Duodenal mucosa (tissue), 2 donors: ENCODE data around the gene SEMA6C.
"Not testable (repeated sequence)": the region's sequence is repeated elsewhere in the genome, so short reads cannot be mapped to it uniquely, and the experiment has no call there.

ENCODE experiments used
- H3K27ac ChIP-seq: one replicate; pipeline ENCODE4 v1.7.0; 2013; ENCODE audit warnings: low read depth, low read length
- H3K27me3 ChIP-seq, 2 donors: one replicate each; pipeline ENCODE4 v1.7.0; 2013; ENCODE audit warnings: low read length in 2 of 2, control low read depth in 1 of 2; ENCODE audit not compliant: insufficient read depth in 2 of 2, control insufficient read depth in 1 of 2
- H3K36me3 ChIP-seq, 2 donors: one replicate each; pipeline ENCODE4 v1.7.0; 2013; ENCODE audit warnings: low read length in 2 of 2, control low read depth in 1 of 2; ENCODE audit not compliant: insufficient read depth in 2 of 2, control insufficient read depth in 1 of 2
- H3K4me1 ChIP-seq, 2 donors: one replicate each; pipeline ENCODE4 v1.7.0; 2013; ENCODE audit warnings: low read length in 2 of 2, control low read depth in 1 of 2; ENCODE audit not compliant: insufficient read depth in 2 of 2, control insufficient read depth in 1 of 2
- H3K4me3 ChIP-seq, 2 donors: one replicate each; pipeline ENCODE4 v1.7.0; 2013; ENCODE audit warnings: low read length in 2 of 2, low read depth in 1 of 2
- H3K9ac ChIP-seq, 2 donors: one replicate each; pipeline ENCODE4 v1.7.0; 2013; ENCODE audit warnings: low read length in 2 of 2, low read depth in 1 of 2
- H3K9me3 ChIP-seq, 2 donors: one replicate each; pipeline ENCODE4 v1.7.0; 2013; ENCODE audit warnings: low read length in 2 of 2, control low read depth in 1 of 2; ENCODE audit not compliant: control insufficient read depth in 1 of 2

The SEMA6C gene, protein sequence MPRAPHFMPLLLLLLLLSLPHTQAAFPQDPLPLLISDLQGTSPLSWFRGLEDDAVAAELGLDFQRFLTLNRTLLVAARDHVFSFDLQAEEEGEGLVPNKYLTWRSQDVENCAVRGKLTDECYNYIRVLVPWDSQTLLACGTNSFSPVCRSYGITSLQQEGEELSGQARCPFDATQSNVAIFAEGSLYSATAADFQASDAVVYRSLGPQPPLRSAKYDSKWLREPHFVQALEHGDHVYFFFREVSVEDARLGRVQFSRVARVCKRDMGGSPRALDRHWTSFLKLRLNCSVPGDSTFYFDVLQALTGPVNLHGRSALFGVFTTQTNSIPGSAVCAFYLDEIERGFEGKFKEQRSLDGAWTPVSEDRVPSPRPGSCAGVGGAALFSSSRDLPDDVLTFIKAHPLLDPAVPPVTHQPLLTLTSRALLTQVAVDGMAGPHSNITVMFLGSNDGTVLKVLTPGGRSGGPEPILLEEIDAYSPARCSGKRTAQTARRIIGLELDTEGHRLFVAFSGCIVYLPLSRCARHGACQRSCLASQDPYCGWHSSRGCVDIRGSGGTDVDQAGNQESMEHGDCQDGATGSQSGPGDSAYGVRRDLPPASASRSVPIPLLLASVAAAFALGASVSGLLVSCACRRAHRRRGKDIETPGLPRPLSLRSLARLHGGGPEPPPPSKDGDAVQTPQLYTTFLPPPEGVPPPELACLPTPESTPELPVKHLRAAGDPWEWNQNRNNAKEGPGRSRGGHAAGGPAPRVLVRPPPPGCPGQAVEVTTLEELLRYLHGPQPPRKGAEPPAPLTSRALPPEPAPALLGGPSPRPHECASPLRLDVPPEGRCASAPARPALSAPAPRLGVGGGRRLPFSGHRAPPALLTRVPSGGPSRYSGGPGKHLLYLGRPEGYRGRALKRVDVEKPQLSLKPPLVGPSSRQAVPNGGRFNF

DNA sequence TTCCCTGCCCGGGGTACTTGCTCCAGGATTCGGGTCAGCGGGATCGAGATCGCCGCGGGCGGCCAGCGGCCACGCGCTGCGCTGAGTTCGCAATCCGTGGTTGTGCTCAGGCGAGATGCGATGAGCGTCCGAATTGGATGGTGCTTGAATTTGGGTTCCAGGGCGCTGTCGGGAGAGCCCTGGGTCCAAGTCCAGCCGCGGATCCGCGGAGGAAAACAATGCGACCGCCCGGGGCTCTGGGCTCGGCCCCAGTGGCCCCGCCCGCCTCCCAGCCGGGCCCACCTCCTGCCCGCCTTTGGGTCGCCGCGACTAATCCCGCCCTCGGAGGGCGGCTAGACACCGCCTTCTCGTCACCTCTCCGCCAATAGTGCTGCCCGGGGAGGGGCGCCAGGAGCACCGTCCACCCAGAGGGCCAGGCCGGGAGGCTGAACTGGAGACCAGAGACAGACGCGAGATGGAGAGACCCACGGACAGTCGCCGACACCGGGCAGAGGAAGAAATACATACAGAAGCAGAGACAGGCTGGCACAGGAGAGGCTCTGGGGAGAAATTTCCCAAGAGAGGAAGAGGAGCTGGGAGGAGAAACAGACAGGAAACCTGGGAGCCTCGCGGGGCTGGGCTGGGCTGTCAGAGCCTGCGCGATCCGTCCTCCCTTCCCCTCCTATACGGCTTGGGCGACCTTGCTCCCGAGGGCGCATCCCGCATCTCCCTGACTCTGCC, at the start of gene SEMA6C:
Gene SEMA6C, minus strand, starts transcription at position 220 of the 720 bp plus-strand sequence. CDS start 4,010 bp downstream, outside the sequence.
- Histone ChIP-seq H3K9me3 (no peaks in the 10 kb centered on the region), H3K4me3 (peak within 1 kb of the TSS; percentile 72 to 90), H3K36me3 (no peaks in the 10 kb centered on the region), H3K27ac (peak within 1 kb of the TSS; percentile 11), H3K27me3 (peaks cover 0 to 6% of the 10 kb centered on the region in 2 donors), H3K4me1 (peaks cover 7 to 18% of the 10 kb centered on the region in 2 donors), H3K9ac (peak within 1 kb of the TSS; percentile 65 to 73)

DNA sequence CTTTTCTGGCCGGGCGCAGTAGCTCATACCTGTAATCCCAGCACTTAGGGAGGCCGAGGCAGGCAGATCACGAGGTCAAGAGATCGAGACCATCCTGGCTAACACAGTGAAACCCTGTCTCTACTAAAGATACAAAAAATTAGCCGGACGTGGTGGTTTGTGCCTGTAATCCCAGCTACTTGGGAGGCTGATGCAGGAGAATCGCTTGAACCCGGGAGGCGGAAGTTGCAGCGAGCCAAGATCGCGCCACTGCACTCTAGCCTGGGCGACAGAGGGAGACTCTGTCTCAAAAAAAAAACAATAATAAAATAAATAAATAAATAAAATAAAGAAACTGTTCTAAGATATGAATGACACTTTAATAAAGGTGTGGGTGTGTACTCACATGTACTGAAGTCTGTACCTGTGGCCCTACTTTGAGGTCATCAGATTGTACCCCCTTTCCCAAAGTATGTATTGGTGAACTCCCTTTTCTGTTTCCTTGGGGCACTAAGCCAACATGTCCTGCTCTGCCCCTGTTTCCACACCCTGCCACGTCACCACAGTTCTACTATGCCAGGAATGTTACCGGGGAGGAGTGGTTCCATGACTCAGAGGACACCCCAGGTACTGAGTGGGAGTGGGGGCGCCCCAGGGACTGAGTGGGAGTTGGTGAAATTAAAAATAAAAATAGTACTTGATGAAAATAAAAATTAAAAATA, 48.6 kb upstream of the SEMA6C start:
- H3K27ac ChIP-seq, H3K9ac ChIP-seq, H3K9me3 ChIP-seq, H3K36me3 ChIP-seq, H3K27me3 ChIP-seq: not testable (repeated sequence)
- Histone ChIP-seq H3K4me3 (peak overlapping the region; percentile 45 to 51), H3K4me1 (peaks cover 13 to 19% of the 10 kb centered on the region in 2 donors)

DNA sequence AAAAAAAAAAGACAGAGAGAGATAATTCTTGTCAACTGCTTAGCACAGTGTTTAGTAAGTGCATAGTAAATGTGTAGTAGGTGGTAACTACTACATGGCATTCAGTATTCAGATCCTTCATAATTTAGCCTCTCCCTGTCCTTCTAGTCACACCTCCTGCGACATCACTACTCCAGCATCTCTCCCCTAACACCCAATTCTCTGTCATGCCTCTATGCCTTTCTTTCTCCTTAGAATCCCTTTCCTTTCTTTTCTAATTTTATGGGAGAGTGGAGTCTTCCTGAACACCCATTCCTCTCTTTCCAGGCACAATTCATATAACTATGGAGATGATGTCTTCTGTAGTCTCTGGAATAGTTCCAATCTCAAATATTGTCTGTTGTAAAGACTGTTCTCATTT, 47.4 kb upstream of the SEMA6C start:
- no peak overlapping the region for H3K27ac ChIP-seq
- no peaks in the 10 kb centered on the region for H3K9me3 ChIP-seq
- no peaks in the 10 kb centered on the region for H3K36me3 ChIP-seq
- H3K27me3 ChIP-seq: no peaks in the 10 kb centered on the region
- peaks cover 10 to 18% of the 10 kb centered on the region in 2 donors for H3K4me1 ChIP-seq
- no peak overlapping the region for H3K9ac ChIP-seq
- no peak overlapping the region for H3K4me3 ChIP-seq

GRCh38 chr1:151193304-151193703, 46.9 kb upstream of the SEMA6C start:
- H3K27me3 ChIP-seq: no peaks in the 10 kb centered on the region
- H3K27ac ChIP-seq: no peak overlapping the region
- H3K9me3 ChIP-seq: no peaks in the 10 kb centered on the region
- H3K36me3 ChIP-seq: no peaks in the 10 kb centered on the region
- no peak overlapping the region for H3K9ac ChIP-seq
- peaks cover 14 to 24% of the 10 kb centered on the region in 2 donors for H3K4me1 ChIP-seq
- no peak overlapping the region for H3K4me3 ChIP-seq

DNA sequence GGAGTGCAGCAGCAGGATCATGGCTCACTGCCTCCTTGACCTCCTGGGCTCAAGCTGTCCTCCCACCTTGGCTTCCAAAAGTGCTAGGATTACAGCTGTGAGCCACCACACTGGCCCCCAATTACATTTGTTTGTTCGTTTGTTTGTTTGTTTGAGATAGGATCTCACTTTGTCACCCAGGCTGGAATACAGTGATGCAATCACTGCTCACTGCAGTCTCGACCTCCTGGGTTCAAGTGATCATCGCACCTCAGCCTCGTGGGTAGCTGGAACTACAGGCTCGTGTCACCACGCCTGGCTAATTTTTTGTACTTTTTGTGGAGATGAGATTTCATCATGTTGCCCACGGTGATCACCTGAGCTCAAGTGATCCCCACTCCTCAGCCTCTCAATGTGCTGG, 45.6 kb upstream of the SEMA6C start:
- Histone ChIP-seq H3K4me1 (peaks cover 11 to 20% of the 10 kb centered on the region in 2 donors), H3K4me3 (no peak overlapping the region), H3K9me3 (no peaks in the 10 kb centered on the region), H3K36me3 (no peaks in the 10 kb centered on the region), H3K9ac (no peak overlapping the region), H3K27me3 (no peaks in the 10 kb centered on the region), H3K27ac (no peak overlapping the region)

- Histone ChIP-seq H3K36me3 (peaks cover 8 to 10% of the 10 kb centered on the region in 2 donors), H3K9me3 (no peaks in the 10 kb centered on the region), H3K4me1 (peaks cover 11 to 20% of the 10 kb centered on the region in 2 donors), H3K27me3 (no peaks in the 10 kb centered on the region), H3K4me3 (peak within 1 kb of the TSS; percentile 89 to 92), H3K27ac (peak within 1 kb of the TSS; percentile 47), H3K9ac (peak within 1 kb of the TSS; percentile 79 to 97)
These were observed 43.4 kb upstream of the SEMA6C start, which contains the start of gene VPS72 for GRCh38 chr1:151189637-151190445. Gene VPS72, minus strand, starts transcription at chr1:151190197. Its CDS starts 76 bp downstream, at chr1:151190121.

DNA sequence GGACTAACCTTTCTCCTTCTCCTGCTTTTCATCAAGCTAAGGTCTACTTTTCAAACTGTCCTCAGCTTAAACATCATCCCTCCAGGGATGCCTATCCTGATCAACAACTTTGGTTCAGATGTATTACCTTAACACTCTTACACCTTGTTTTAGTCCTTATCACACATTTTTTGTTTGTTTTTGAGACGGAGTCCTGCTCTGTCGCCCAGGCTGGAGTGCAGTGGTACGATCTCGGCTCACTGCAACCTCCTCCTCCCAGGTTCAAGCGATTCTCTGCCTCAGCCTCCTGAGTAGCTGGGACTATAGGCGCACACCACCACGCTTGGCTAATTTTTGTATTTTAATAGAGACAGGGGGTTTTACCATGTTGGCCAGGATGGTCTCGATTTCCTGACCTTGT, 42.2 kb upstream of the SEMA6C start:
- H3K9me3 ChIP-seq, H3K27ac ChIP-seq, H3K27me3 ChIP-seq: not testable (repeated sequence)
- Histone ChIP-seq H3K9ac (peak overlapping the region; percentile 79 to 97), H3K36me3 (peaks cover 14 to 21% of the 10 kb centered on the region in 2 donors), H3K4me1 (peaks cover 11 to 16% of the 10 kb centered on the region in 2 donors), H3K4me3 (peak overlapping the region; percentile 89 to 92)

DNA sequence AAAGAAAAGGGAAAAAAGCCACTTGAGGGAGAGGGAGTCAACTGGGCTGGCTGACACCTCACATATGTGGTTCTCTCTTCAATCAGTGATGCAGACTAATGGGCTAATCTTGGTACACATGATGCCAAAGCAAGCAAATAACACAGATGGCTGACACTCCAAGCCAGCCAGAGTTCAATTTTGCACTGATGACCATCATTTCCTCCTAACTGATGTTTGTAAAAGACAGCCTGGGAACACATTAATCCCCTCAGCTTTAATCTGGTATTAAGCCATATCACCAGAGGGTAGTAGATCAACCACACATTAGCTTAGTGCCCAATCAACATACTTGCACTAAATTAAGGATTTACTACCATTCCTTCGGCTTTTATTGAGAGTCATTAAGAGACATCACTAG, 40.8 kb upstream of the SEMA6C start:
- no peaks in the 10 kb centered on the region for H3K9me3 ChIP-seq
- no peak overlapping the region for H3K4me3 ChIP-seq
- H3K27ac ChIP-seq: no peak overlapping the region
- peaks cover 21 to 33% of the 10 kb centered on the region in 2 donors for H3K36me3 ChIP-seq
- no peak overlapping the region for H3K9ac ChIP-seq
- H3K27me3 ChIP-seq: no peaks in the 10 kb centered on the region
- peaks cover 11 to 16% of the 10 kb centered on the region in 2 donors for H3K4me1 ChIP-seq

GRCh38 chr1:151184211-151184610, 37.8 kb upstream of the SEMA6C start:
- H3K27ac ChIP-seq: no peak overlapping the region
- H3K9me3 ChIP-seq: no peaks in the 10 kb centered on the region
- H3K27me3 ChIP-seq: no peaks in the 10 kb centered on the region
- H3K36me3 ChIP-seq: peaks cover 26 to 58% of the 10 kb centered on the region in 2 donors
- no peak overlapping the region for H3K4me3 ChIP-seq
- peaks cover 11 to 12% of the 10 kb centered on the region in 2 donors for H3K4me1 ChIP-seq
- H3K9ac ChIP-seq: no peak overlapping the region
